ENCODE data around the gene RASAL2.

- TF ChIP-seq CTCF (IDR thresholded peaks at IDR 0.05) (no peak), POLR2A (IDR thresholded peaks at IDR 0.05) (no peak)
These were observed 79.0 kb downstream of the RASAL2 start for GRCh38 chr1:178172939-178173338.

Data from thyroid gland (tissue), 4 donors.